ENCODE data around the gene CCDC88C.

GRCh38 chr14:91387951-91388381 lies 29.7 kb downstream of the CCDC88C start:
- no peak for TF ChIP-seq CTCF (IDR thresholded peaks at IDR 0.05)
- no peak for TF ChIP-seq POLR2A (IDR thresholded peaks at IDR 0.05)
